HG03280 (cell line): ENCODE measurements around the gene PIEZO2.
"Not testable (repeated sequence)": the region's sequence is repeated elsewhere in the genome, so short reads cannot be mapped to it uniquely, and the experiment has no call there.

Experiments used
- ATAC-seq: cut with Tn5 transposase; IDR thresholded peaks from one replicate; pipeline ENCODE4 v1.9.1; 2021; ENCODE audit warnings: mild to moderate bottlenecking, moderate library complexity; ENCODE audit not compliant: unreplicated experiment

The PIEZO2 gene

GRCh38 chr18:10644003-10644402, 505.4 kb downstream of the PIEZO2 start:
- ATAC-seq: not testable (repeated sequence)

- not testable (repeated sequence) for ATAC-seq
Measured at GRCh38 chr18:10642915-10643524, 506.3 kb downstream of the PIEZO2 start.

- ATAC-seq: not testable (repeated sequence)
Measured at GRCh38 chr18:10638539-10638885, 510.9 kb downstream of the PIEZO2 start.

- ATAC-seq: not testable (repeated sequence)
Measured at GRCh38 chr18:10637858-10638538, 511.4 kb downstream of the PIEZO2 start.

GRCh38 chr18:10629076-10629475, 520.3 kb downstream of the PIEZO2 start:
- ATAC-seq: peak; percentile 93

- ATAC-seq: not testable (repeated sequence)
Measured at GRCh38 chr18:10626606-10627213, 522.7 kb downstream of the PIEZO2 start.

- ATAC-seq: not testable (repeated sequence)
Measured at GRCh38 chr18:10623606-10624005, 525.8 kb downstream of the PIEZO2 start.

- ATAC-seq: not testable (repeated sequence)
Measured at GRCh38 chr18:10622982-10623381, 526.4 kb downstream of the PIEZO2 start.

- not testable (repeated sequence) for ATAC-seq
Measured at GRCh38 chr18:10620670-10621329, 528.6 kb downstream of the PIEZO2 start.
